Right cardiac atrium (tissue), 5 donors: ENCODE results near the gene ARL4A. TPM values are rescaled to one million over a fixed set of nuclear protein-coding genes. Genes with fewer than 3 reads are reported as not detected.
A peak's percentile ranks its signal among the peaks of the same experiment; 100 is the strongest.
"Not testable (repeated sequence)": the region's sequence is repeated elsewhere in the genome, so short reads cannot be mapped to it uniquely, and the experiment has no call there.

Experiments
- ATAC-seq, 2 donors: fragments of 200-7000 bp; cut with Tn5 transposase; one replicate each; pipeline versions ENCODE4 v1.8.0 to v1.9.1; 2020; ENCODE audit warnings: moderate library complexity in 2 of 2, mild to moderate bottlenecking in 1 of 2
- DNase-seq, 3 donors: peaks; one replicate each; pipeline ENCODE4 v3.0.0-alpha.2; 2020
- H3K27ac ChIP-seq: one replicate; pipeline ENCODE4 v1.5.1; 2013; ENCODE audit warnings: mild to moderate bottlenecking, low read length, control low read depth, moderate library complexity
- H3K27me3 ChIP-seq: one replicate; pipeline ENCODE4 v1.6.1; 2013; ENCODE audit not compliant: control insufficient read depth, insufficient read depth
- H3K4me1 ChIP-seq: one replicate; pipeline ENCODE4 v1.6.1; 2013; ENCODE audit warnings: low read length; ENCODE audit not compliant: control insufficient read depth, insufficient read depth
- H3K4me3 ChIP-seq: one replicate; pipeline ENCODE4 v1.5.1; 2013; ENCODE audit warnings: low read length, control low read depth
- H3K9me3 ChIP-seq: one replicate; pipeline ENCODE4 v1.6.1; 2013; ENCODE audit warnings: low read length; ENCODE audit not compliant: control insufficient read depth
- WGBS: extraction: QIAGEN DNeasy Blood & Tissue Kit; methylation state at CpG from one replicate; pipeline ENCODE4 v1.1.7; 2013; 5-methylcytosine and 5-hydroxymethylcytosine counted together
- intact Hi-C, 4 donors: fragments of 100-400 bp; cut with DNase I; formaldehyde crosslinking; loops; one replicate each; pipeline versions ENCODE4 v1.11.0 to v1.14.0; 2022 to 2023
- polyA plus RNA-seq: library from polyadenylated mRNA; stranded (reverse); fragments of 200-250 nt; gene quantifications from one replicate; pipeline ENCODE4 v1.2.3, GENCODE V29; 2013
- total RNA-seq, 4 donors: library from RNA; stranded (reverse); fragmentation: NEBNext Ultra II Directional; extraction: Animal tissue kit (Norgen Biotek cat#: 25700); gene quantifications; one replicate each; pipeline ENCODE4 v1.2.1, GENCODE V29; 2021
- donor health status: healthy with polysubstance abuse.
- donor health status: DM: no; HTN: yes; CAD: no.
- donor health status: DM: no; HTN: no; CAD: no.
- donor health status: DM: no; HTN: yes; CAD: no; lungs with severe emphysema.
- donor health status: DM: yes; HTN: yes; CAD: no.

The ARL4A gene
- total and polyA plus RNA-seq, 5 donors: 9.6 to 19.7 (median 12.2) TPM

DNA sequence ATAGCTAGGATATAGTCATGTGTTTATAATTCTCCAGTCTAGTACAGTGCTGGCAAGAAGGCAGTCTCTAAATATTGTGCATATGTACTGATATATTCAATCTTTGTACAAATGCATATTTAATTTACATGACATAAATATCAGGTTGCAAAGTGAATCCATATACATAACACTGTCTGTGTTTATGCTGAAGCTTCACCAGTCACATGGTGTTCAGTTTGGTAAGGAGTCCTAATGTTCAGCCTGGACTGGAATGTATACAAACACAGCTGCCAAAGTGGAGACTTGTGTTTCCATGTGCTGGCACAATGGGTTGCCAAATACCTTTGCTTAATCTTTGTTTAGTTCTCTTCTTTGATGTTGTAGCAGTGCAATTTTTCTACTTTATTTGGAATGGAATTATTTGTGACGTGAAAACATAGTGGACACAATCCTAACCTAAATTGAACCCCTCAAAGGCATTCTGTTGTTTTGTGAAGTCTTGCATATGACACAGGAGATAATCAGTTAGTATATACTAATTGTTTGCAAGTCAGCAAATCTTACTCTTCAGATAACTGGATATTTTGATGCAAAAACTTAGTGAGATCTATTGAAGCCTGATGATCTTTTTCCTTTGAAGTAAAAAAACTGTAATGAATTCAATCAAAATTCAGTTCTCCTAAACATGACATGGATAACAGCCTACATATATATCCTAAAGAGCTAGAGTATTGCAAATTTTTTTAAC lies 17.3 kb upstream of the ARL4A start:
- WGBS: 57% methylated on average over 1 of the region's 1 CpG
- peaks cover 1% of the 10 kb centered on the region for H3K4me1 ChIP-seq
- DNase-seq (no peak), ATAC-seq (no peak)
- H3K9me3 ChIP-seq: no peaks in the 10 kb centered on the region
- no peak overlapping the region for H3K4me3 ChIP-seq
- intact Hi-C loops: no loop called here
- H3K27ac ChIP-seq: no peak overlapping the region
- H3K27me3 ChIP-seq: no peaks in the 10 kb centered on the region

DNA sequence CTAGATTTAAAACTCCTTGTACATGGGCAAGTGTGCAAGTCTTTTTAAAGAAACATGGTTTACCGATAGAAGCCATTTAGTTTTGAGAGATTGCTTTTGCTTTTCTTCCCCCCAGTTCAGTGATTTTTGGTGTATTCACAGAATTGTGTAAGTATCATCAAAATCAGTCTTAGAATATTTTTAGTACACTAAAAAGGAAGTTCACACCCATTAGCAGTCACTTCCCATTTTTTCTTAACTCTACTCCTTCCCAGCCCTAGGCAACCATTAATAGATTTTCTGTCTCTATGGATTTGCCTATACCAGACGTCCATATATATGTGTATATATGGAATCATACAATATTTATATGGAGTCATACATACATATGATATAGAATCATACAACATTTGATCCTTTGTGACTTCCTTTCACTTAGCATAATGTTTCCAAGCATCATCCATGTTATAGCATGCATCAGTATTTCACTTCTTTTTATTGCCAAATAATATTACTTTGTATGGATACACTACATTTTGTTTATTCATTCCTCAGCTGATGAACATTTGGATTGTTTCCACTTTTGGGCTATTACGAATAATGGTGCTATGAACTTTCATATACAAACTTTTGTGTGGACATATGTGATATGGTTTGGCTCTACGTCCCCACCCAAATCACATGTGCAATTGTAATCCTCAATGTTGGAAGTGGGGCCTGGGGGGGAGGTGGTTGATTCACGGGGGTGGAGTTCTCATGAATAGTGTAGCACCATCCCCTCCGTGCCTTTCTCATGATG lies 16.5 kb upstream of the ARL4A start:
- H3K27me3 ChIP-seq: no peaks in the 10 kb centered on the region
- DNase-seq: no peak
- intact Hi-C loops: no loop called here
- 77% methylated on average over 6 of the region's 6 CpGs for WGBS
- H3K27ac ChIP-seq: no peak overlapping the region
- peaks cover 1% of the 10 kb centered on the region for H3K4me1 ChIP-seq
- no peak overlapping the region for H3K4me3 ChIP-seq
- ATAC-seq: peak in 1 of 2 donors; percentile 49
- no peaks in the 10 kb centered on the region for H3K9me3 ChIP-seq

DNA sequence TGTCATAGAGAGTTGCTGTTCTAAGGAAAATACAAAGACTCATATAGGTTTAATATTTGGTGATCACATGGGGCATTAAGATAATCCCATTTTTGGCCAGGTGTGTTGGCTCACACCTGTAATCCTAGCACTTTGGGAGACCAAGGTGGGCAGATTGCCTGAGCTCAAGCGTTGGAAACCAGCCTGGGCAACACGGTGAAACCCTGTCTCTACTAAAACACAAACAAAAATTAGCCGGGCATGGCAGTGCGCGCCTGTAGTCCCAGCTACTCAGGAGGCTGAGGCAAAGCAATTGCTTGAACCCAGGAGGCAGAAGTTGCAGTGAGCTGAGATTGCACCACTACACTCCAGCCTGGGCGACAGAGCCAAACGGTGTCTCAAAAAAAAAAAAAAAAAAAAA lies 14.0 kb upstream of the ARL4A start:
- intact Hi-C loops, H3K27ac ChIP-seq, DNase-seq, H3K9me3 ChIP-seq, H3K4me1 ChIP-seq, ATAC-seq, H3K27me3 ChIP-seq, H3K4me3 ChIP-seq: not testable (repeated sequence)
- 91% methylated on average over 7 of the region's 7 CpGs for WGBS

DNA sequence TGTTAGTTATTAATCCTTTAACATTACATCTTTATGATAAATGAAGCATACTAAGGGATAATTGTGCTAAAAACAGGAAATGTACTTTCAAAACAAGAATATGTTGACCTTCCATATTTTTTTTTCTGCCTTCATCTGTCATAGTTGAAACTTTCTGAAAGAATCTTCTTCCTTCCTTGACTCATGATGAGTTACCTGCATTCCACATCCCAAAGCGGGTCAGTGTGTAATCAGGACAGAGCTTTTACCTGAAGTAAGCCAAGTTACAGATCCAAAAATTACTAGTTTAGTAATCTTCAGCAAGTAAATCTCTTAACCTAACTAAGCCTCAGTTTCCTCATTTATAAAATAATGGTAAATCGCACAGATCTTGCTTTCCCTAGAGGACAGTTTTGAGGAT lies 13.4 kb upstream of the ARL4A start:
- ATAC-seq (no peak), DNase-seq (no peak)
- no peaks in the 10 kb centered on the region for H3K27me3 ChIP-seq
- no peaks in the 10 kb centered on the region for H3K9me3 ChIP-seq
- peaks cover 1% of the 10 kb centered on the region for H3K4me1 ChIP-seq
- no peak overlapping the region for H3K27ac ChIP-seq
- whole genome bisulfite sequencing: 97% methylated on average over 2 of the region's 2 CpGs
- intact Hi-C loops: no loop called here
- no peak overlapping the region for H3K4me3 ChIP-seq

DNA sequence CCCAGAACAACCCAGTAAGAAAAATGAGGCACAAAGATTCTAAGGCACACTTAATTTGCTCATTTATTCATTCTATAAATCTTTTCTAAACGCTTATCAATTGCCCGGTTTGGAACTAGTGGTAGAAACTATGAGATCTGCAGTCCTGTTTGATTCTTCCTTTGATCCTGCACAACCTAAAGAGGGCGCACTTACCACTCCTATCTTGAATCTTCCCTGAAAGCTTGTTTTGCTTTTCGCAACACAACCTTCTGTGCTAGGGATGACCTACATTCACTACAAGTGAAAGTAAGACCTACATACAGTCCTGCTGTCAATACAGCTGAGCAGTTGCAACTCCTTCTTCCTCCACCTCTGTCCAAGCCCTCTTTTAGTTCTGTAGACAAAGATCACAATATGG lies 12.6 kb upstream of the ARL4A start:
- Histone ChIP-seq H3K4me1 (peaks cover 1% of the 10 kb centered on the region), H3K27me3 (no peaks in the 10 kb centered on the region), H3K27ac (no peak overlapping the region), H3K4me3 (no peak overlapping the region), H3K9me3 (no peaks in the 10 kb centered on the region)
- intact Hi-C loops: no loop called here
- WGBS: 78% methylated on average over 4 of the region's 4 CpGs
- no peak for DNase-seq
- peak in 1 of 2 donors; percentile 45 for ATAC-seq

DNA sequence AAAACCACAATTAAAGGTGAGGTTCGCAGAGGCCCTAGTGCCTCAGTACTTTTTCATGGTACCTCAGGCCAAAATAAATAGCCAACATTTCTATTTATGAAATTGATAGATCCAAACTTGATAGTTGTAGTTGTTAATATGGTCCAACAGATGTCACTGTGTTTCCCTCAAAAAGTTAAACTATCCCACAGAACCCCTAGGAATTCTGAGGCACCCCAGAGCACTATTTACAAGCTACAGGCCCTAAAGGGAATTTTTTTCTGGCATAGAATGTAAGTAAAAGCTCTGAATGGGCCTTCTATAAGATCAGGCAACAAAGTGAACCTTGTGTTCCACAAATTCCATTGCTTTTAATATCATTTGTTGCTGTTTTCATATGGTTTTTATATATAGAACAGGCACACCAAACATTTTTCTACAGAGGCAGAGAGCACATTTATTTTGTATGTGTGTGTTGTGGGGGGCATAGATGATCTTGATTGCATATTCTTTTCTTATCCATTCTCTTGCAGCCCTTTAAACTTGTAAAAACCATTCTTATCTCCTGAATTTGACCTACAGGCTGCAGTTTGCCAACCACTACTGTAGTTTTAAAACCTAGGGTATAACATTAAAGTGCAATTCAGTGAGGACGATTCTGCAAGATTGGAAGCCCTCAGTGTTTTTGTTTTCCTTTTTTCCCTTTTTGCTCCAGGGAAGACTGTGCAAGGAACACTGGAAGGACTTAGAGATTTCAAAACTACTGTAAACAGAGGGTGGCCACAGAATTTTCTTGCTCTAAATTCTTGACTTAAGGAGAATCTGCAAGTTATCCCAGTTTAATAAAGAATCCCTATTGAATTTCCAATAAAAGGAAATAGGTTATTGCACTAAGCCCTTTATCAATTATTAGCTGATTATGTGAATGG lies 3.5 kb upstream of the ARL4A start:
- no peaks in the 10 kb centered on the region for H3K4me1 ChIP-seq
- H3K27me3 ChIP-seq: no peaks in the 10 kb centered on the region
- ATAC-seq: no peak
- WGBS: 49% methylated on average over 2 of the region's 2 CpGs
- no peaks in the 10 kb centered on the region for H3K9me3 ChIP-seq
- no peak overlapping the region for H3K27ac ChIP-seq
- DNase-seq: no peak
- no peak overlapping the region for H3K4me3 ChIP-seq
- intact Hi-C loops: loop anchor here in 3 of 4 donors (5.0 to 10.0 kb wide), 4 partner anchors 431 to 581 kb away; no protein-coding TSS in a partner anchor

DNA sequence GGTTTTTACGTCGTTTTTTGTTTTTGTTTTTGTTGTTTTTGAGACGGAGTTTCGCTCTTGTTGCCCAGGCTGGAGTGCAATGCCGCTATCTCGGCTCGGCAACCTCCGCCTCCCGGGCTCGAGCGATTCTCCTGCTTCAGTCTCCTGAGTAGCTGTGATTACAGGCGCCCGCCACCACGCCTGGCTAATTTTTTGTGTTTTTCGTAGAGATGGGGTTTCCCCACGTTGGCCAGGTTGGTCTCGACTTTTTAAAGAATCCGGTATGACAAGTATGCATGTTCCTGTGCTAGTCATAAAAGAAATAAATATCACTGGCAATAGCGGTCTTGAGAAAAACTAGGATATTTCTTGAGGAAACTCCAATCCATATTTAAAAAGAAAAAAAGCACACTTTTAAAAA lies 2.7 kb upstream of the ARL4A start:
- intact Hi-C loops: loop anchor here in 3 of 4 donors (5.0 to 10.0 kb wide), 5 partner anchors 38 to 580 kb away; no protein-coding TSS in a partner anchor
- Histone ChIP-seq H3K4me3 (no peak overlapping the region), H3K27ac (no peak overlapping the region), H3K9me3 (no peaks in the 10 kb centered on the region), H3K27me3 (no peaks in the 10 kb centered on the region), H3K4me1 (no peaks in the 10 kb centered on the region)
- ATAC-seq (no peak), DNase-seq (no peak)
- 93% methylated on average over 19 of the region's 19 CpGs for WGBS

DNA sequence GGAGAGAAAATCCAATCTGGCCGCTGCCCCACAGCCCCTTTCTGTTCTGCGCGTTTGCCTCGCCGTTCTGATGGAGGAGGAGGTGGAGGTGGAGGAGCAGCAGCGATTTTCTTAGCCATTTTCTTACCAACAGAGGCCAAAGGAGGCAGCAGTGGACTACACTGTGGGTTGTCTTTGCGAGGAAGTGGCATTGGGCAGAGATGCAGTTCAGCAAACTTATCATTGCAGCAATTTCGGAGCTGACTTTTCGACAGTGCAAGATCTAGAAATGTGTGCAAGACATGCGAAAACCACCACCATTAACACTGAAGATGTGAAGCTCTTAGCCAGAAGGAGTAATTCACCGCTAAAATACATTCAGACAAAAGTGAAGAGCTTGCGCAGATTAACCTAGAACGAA lies 1.9 kb upstream of the ARL4A start:
- Histone ChIP-seq H3K27ac (no peak overlapping the region), H3K9me3 (no peaks in the 10 kb centered on the region), H3K4me3 (peak overlapping the region; percentile 70), H3K27me3 (no peaks in the 10 kb centered on the region), H3K4me1 (no peaks in the 10 kb centered on the region)
- DNase-seq (peak in 2 of 3 donors; percentile 33 to 56), ATAC-seq (no peak)
- intact Hi-C loops: loop anchor here in 2 of 4 donors (5.0 to 10.0 kb wide), 5 partner anchors 37 to 579 kb away; no protein-coding TSS in a partner anchor
- WGBS: 62% methylated on average over 13 of the region's 13 CpGs

DNA sequence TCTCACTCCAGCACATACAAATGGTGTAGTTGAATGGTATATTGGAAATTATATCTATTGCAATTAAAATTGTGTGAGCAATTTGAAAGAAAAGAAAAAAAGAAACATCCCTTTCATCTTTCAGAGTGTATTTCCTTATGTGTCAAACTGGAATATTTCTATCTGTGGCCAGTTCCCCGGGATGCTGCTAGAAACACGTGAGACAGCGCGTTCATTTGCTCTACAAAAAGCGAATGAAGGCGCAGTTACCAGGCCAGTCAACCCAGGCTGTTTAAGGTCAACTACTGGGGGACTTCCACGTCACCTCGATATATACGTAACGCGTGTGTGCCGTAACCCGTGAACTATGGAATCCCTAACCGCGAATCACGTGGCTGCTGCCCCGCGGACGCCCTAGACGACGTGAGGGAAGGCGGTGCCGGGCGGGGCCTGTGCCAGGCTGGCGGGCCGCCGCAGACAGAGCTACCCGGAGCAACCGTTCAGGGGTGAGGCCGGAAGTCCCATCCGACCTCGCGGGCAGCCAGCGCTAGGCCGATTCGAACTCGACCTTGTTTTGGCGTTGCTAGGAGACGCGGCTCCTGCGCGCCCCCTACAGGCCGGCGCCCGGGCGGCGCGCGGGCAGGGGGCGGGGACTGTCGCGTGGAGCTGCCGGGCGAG lies 1.1 kb upstream of the ARL4A start:
- peak; percentile 94 to 97 (median 96) for DNase-seq
- Histone ChIP-seq H3K9me3 (no peaks in the 10 kb centered on the region), H3K27ac (peak overlapping the region; percentile 42), H3K4me1 (no peaks in the 10 kb centered on the region), H3K27me3 (no peaks in the 10 kb centered on the region), H3K4me3 (peak overlapping the region; percentile 70)
- intact Hi-C loops: loop anchor here in 2 of 4 donors (5.0 to 10.0 kb wide), 5 partner anchors 36 to 578 kb away; no protein-coding TSS in a partner anchor
- ATAC-seq: peak; percentile 93
- 4% methylated on average over 54 of the region's 54 CpGs for WGBS

DNA sequence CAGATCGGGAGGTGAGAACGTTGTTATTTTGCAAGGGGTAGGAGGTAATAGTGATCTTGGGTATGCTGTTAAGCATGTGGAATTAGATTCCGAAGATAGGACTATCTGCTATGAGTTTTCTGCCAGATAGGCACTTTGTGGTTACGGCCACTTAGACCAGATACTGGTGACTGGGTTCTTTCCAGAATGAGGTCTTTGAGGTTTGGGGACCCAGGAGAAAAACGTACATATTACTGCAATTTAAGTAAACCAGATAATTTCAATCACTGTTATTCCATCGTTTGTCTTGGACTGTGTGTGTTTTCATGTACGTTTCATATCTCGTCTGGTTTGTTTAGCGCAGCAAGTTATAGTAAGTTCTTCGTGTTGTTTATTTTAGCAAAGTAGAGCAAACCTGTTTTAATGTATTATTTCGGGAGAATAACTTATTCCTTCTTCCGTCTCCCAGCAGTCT lies 312 bp downstream of the ARL4A start:
- H3K27me3 ChIP-seq: no peaks in the 10 kb centered on the region
- peak overlapping the region; percentile 70 for H3K27ac ChIP-seq
- 6% methylated on average over 12 of the region's 12 CpGs for WGBS
- no peaks in the 10 kb centered on the region for H3K9me3 ChIP-seq
- intact Hi-C loops: loop anchor here in 2 of 4 donors (5.0 to 10.0 kb wide), 5 partner anchors 35 to 577 kb away; no protein-coding TSS in a partner anchor
- H3K4me1 ChIP-seq: no peaks in the 10 kb centered on the region
- peak overlapping the region; percentile 70 for H3K4me3 ChIP-seq
- ATAC-seq: peak in 1 of 2 donors; percentile 0
- DNase-seq: no peak
